ENCODE data around the gene PSMA8.
"Not testable (repeated sequence)": the region's sequence is repeated elsewhere in the genome, so short reads cannot be mapped to it uniquely, and the experiment has no call there.

The PSMA8 gene

DNA sequence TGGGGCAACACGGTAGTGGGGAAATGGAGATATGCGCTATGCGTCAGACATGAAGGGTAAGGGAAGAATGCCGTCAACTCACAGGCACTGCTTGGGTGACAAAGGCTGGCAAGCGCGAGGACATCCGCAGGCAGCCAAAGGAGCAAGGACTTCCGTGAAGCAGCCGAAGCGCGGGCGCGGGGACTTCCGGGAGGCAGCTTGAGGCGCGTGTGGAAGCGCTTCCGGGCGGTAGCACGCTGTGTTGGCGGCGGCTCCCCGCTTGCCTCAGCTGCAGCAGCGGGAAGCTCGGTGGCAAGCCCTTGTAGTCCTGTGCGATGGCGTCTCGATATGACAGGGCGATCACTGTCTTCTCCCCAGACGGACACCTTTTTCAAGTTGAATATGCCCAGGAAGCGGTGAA, at the start of gene PSMA8:
TSS of gene PSMA8 (plus strand) at position 218 of the 400 bp plus-strand sequence. CDS start at position 315, 97 bp downstream.
- peak; percentile 75 to 77 for ATAC-seq

DNA sequence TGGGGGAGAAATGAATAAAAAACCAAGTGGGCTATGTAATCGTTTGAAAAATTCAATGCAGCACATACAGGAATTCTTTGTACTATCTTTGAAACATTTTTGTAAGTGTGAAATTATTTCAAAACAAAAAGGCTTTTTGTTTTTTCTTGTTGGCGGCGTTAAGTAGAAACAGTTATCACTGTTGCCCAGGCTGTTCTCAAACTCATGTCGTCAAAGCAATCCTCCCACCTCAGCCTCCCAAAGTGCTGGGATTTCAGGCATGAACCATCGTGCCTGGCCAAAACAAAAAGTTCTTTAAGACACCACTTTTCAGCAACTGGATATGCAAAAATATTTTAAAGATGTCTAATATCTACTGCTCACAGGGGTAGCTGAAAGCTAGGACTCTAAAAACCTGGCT, 48.6 kb upstream of the PSMA8 start:
- ATAC-seq: no peak

DNA sequence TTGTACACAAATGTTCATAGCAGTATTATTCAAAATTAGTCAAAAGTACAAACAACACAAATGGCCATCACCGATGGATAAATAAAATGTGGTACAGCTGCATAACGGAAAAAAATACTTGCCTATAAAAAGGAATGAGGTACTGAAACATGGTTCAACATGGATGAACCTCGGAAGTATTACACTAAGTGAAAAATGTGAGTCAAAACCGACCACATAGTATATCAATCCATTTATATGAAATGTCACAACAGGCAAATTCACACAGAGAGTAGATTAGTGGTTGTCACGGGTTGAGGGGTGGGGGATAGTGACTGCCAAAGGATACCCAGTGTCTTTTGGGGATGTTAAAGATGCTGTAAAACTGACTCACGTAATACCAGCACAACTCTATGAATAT, 46.7 kb upstream of the PSMA8 start:
- ATAC-seq: no peak

DNA sequence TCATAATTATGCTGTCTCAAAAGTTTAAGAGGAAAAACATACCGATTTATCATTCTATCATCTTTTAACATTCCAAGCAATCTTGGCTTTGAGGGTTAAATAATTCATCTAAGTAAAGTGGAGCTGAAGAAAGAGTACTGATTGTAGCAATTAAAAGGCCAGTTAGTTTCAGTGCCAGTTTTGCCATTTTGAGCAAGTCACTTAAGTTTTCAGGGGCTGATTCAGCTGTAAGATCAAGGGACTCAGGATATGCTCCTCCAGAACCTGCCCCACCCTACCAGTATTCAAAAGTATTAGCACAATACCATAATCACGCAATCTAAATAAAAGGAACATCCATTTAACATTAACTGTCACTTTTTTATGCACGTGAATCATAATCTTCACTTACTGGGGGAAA, 45.2 kb upstream of the PSMA8 start:
- ATAC-seq: no peak

DNA sequence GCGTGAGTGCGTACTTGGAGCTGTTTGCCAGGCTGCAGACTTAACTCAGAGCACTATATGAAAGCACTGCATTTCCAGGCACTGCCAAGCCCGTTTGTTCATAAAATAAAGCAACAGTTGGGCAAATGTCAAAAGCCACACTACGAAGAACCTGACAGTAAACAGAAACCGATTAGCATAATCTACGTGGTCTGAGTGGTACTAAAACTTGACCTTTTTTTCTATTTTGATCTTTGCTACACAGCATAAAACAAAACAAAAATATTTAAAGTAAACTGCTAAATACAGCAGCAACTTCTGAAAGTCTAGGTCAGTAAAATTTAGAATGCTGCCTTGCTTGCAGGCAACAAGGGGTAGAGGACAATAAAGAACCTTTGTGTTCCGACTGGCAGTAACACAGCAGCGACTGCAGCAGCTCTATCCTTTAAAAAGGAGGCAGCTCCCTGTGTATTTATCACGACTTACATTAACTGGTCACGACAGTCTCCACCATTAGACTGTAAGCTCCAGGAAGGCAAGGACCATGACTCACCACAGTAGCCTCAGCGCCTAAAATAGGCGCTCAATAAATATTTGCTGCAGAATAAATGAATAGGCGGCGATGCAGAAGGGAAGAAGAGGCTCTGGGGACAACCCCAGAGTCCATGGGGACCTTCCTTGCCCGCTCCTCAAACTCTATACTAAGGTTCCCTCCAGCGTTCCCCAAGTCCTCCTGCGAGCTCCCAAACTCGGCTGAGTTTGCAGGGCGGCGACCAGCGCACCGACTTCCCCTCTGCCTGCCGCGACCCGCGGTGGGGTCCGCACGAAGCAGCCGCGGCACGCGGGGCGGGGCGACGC, 44.2 kb upstream of the PSMA8 start:
- ATAC-seq: no peak

DNA sequence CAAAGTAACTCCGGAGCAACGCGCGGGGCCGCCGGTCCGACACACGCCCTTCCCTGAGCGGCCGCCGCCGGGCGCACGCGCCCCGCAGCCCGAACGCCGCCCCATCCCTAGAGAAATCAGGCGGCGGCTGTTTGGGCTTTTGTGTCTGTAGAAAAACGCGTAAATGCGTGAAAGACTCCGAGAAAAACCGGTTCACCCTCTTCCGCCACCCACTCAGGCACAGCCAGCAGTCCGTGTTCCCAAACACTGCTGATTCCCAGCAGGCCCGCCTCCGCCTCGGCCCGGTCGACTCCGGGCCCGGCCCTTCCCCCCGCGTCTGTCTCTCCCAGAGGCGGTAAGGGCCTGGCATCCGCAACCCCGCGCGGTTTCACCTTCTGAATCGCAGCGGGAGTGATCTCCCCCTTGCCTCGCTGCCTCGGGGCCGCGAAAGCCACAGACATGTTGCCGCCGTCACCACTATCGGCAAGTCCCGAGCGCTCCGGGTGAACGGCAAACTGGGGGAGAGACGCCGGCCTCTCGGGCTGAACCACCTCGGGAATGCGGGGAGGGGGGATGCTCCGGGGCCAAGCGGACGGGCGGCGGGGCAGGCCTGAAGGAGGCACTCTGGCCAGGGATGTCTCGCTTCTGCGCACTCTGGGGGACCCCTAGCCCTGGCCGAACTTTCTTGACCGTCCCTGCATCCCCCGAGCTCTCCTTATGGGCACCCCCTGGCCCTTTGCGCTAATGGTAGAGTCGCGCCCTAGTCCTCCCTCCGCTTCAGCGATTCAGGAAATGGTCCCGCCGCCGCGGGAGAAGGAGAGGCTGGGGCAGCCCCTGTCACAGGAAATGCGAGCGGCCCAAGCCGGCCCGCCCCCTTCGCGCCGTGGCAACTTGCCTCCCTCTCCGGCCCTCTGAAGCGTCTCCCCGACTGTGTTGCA, 43.3 kb upstream of the PSMA8 start, which contains the start of gene SS18:
TSS of gene SS18 (minus strand) at position 484 of the 917 bp plus-strand sequence. CDS start at position 440, 44 bp downstream.
- ATAC-seq: peak; percentile 83 to 84

DNA sequence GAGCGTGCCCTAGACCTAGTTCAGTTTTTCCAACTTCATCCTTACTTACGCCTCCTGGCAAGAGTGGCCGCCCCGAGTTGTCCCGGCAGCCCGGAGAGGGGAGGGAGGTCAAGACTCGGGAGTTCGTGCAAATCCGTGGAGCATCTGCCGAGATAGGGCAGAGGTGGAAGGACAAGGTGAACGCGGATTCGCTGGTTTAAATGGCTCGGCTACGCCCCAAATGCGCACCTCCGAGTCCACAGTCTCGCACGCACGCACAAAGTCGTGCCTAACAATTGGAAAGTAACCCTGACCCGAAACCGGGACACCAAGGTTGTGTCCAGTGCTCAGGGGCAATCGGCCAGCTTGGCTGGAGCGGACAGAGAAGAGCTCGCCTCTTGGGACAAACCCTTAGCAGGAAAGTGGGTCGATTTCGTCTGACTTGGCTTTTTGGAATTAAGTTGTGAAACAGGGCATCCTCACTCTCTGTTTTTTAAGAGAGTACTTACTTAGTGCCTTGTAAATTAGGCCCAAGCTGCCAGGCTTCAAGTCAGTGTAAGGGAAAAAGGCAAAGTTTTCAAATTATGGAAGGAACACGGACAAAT, 42.5 kb upstream of the PSMA8 start:
- ATAC-seq: peak; percentile 39 to 42

DNA sequence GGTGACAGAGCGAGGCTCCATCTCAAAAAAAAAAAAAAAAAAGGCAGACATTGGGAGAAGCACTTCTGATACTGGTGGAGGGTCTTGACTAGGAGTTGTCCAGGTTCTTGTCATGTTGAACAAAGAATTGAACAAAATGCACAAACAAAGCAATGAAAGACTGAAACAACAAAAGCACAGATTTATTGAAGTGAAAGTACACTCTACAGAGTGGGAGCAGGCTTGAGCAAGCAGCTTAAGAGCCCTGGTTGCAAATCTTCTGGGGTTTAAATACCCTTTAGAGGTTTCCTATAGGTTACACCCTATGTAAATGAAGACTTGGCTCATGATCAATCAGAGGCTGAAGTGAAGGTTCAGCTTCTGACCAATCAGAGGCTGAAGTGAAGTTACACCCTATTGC, 36.8 kb upstream of the PSMA8 start:
- no peak for ATAC-seq

DNA sequence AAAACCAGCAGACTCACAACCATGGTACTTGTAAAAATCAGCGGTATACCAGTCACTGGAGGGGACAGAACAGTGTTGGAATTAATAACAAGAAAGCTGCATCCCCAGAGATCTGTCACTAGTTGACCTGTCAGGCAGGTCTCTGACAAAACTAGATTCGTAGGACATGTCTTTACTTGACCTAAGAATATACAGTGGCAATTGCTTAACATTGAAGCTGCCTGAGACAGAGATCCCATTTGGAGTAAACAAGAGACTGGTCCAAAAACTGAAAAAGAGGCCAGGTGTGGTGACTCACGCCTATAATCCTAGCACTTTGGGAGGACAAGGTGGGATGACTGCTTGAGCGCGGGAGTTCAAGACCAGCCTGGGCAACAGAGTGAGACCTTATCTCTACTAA, 36.1 kb upstream of the PSMA8 start:
- ATAC-seq: no peak

DNA sequence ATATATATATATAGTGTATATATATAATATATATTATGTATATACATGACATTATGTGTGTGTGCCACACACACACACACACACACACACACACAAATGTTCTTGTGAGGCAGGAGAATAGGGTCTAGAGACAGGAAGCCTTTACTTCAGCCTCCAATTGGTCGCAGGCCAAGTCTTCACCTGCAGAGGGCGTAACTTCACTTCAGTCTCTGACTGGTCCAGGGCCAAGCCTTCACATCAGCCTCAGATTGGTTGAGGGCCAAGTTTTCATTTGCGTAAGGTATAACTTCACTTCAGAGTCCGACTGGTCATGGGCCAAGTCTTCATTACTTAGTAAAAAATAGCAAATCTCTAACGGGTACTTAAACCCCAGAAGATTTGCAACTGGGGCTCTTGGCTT, 30.1 kb upstream of the PSMA8 start:
- ATAC-seq: no peak

DNA sequence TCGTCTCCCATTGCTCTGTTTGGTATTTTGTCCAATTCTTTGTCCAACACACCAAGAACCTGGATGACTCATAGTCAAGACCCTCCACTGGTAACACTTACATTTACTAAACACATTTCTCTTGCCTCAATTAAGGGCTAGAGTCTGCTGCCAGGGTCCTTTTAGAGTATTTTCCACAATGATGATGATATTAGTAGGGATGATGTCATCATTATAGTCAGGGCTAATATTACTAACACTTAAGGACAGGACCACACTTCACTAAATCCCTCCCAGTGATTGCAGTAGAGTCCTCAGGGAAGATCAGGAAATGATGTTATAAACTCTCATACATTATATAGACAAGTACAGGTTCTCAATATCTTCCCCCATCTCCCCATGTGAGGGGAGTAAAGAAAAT, 29.6 kb upstream of the PSMA8 start:
- ATAC-seq: no peak

DNA sequence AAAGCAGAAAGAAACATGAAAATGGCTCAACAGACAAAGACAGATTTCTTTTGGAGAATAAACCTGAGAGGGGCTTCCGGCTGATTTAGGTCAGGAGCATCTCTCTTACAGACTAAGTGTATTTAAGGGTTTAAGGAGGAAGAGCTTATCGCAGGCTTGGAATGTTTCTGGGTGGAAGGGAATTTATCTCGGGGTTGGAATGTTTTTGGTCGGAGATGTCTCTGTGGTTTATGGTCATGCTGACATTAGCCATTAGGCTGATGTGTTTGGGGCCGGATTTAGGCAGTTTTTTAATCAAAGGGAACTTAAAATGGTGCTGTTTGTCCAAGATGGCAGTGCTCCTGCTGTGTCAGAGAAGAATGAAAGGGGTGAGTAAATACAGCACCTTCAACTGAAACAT, 14.4 kb upstream of the PSMA8 start:
- ATAC-seq: no peak

DNA sequence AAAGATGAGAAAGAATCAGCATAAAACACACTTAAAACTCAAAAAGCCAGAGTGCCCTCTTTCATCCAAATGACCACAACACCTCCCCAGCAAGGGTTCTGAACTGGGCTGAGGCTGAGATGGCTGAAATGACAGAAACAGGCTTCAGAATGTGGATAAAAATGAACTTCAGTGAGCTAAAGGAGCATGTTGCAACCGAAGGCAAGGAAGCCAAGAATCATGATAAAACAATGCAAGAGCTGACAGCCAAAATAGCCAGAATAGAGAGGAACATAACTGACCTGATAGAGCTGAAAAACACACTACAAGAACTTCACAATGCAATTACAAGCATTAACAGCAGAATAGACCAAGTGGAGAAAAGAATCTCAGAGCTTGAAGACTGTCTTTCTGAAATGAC, 12.2 kb upstream of the PSMA8 start:
- ATAC-seq: no peak

DNA sequence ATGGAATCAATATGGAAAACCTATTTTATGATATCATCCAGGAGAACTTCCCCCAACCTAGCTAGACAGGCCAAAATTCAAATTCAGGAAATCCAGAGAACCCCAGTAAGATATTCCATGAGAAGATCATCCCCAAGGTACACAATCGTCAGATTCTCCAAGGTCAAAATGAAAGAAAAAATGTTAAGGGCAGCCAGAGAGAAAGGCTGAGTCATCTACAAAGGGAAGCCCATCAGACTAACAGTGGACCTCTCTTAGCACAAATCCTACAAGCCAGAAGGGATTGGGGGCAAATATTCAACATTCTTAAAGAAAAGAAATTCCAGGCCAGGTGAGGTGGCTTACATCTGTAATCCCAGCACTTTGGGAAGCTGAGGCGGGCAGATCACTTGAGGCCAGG, 11.7 kb upstream of the PSMA8 start:
- ATAC-seq: not testable (repeated sequence)

DNA sequence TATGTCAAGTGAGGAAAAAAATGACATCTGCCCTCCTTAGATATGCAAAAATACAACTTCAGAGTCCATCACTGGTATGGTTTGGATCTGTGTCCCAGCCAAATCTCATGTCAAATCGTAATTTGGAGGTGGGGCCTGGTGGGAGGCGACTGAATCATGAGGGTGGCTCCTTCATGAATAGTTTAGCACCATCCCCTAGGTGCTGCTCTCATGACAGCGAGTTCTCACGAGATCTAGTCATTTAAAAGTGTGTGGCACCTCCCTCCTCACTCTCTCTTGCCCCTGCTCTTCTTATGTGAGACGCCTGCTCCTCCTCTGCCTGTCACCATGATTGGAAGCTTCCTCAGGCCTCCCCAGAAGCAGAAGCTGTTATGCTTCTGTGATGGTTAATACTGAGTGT, 5.9 kb upstream of the PSMA8 start:
- no peak for ATAC-seq

DNA sequence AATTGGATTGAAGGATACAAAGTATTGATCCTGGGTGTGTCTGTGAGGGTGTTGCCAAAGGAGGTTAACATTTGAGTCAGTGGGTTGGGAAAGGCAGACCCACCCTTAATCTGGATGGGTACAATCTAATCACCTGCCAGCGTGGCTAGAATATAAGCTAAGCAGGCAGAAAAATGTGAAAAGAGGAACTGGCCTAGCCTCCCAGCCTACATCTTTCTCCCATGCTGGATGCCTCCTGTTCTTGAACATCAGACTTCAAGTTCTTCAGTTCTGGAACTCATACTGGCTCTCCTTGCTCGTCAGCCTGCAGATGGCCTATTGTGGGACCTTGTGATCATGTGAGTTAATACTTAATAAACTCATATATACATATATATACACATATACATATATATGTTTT, 5.5 kb upstream of the PSMA8 start:
- not testable (repeated sequence) for ATAC-seq

DNA sequence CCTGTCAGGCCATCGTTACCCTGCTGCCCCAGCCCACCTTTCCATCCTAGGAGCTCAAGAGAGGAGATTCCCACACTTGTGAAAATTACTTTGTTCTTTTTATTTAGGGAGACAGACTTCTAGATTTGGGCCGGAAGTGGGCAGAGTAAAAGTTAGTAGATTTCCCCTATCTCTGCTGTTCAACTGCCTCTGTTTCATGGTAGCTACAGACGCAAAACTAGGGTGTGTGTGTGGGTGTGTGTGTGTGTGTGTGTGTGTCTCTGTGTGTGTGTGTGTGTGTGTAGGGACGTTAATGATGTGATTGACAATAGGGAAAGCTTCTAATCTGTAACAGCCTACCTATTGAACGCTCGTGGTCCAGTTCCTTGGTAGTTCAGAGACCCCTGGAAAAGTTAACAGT, 438 bp downstream of the PSMA8 start:
- no peak for ATAC-seq

DNA sequence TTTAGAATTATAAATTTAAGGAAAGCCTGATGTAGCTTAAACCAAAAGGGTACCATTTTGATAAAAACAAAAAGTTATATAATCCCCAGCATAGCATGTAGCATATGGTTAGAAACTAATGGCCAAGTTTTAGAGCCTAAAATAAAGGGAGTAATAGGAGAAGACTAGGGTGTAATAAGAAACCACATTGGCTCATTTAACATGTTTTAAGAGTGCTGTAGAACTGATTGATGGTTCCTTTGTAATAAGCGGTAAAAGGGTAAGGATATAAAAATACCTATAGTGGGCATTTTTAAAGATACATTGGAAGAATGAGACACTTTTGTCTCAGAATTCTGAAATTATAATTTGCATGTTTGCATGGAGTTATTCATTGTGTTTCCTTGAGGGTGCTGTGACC, 1.9 kb downstream of the PSMA8 start:
- no peak for ATAC-seq

DNA sequence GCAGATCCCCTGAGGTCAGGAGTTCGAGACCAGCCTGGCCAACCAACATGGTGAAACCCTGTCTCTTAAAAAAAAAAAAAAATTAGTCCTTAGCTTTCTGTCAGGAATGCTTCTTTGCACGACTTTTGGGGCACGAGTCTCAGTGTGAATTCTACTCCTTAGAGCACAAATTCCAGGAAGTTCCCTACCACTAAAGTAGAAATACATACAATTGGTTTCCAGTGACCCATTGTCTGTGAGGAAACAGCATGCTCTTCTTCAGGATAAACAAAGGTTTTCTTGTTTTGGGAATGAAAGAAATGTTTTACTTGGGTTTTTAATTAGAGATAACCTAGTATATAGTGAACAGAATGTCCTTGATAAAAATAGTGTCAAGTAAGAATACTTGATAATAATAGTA, 23.7 kb downstream of the PSMA8 start:
- no peak for ATAC-seq

DNA sequence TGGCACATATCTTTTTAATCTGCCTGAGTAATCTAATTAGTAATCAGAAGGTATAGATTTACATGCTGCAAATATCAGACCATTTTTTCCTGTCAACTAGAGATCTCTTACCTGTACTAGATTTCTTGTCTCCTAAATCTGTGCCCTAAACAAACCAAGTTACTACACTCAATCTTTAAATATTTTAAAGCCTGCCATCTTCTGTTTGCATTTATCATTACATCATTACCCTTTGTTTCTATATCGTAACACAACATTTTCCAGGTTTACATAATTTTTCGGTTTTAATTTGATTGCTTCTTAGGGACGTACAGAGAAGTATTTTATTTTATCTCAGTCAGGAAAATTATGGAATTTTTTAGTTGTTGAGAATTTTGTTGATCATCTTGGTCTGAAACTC, 25.7 kb downstream of the PSMA8 start:
- ATAC-seq: no peak

DNA sequence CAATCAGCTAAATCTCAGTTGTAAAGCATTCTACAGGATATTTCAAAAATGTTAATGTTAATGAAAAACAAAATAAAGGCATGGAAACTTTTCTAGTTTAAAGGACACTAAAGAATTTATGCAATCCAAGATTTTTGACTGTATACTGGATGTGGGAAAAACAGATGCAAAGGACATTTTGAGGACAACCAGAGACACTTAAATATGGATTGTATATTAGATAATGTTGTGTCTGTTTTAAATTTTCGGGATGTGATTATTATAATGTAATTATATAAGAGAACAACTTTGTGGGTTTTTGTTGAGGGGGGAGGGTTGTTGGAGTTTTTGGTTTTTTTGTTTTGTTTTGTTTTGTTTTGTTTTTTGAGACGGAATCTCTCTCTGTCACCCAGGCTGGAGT, 30.9 kb downstream of the PSMA8 start:
- no peak for ATAC-seq

DNA sequence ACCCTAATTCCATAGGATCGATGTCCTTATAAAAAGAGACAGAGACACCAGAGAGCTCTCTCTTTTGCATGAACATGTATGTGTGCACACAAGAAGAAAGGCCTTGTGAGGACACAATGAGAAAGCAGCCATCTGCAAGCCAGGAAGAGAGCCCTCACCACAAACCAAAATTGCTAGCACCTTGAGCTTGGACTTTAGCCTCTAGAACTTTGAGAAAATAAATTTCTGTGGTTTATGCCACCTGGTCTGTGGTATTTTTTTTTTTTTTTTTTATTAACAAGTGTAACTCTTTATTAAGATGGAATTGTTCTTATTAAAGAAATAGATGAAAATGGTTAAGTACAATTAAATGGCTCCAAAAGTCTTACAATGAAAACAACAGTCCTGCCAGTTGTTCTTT, 33.9 kb downstream of the PSMA8 start:
- ATAC-seq: not testable (repeated sequence)

DNA sequence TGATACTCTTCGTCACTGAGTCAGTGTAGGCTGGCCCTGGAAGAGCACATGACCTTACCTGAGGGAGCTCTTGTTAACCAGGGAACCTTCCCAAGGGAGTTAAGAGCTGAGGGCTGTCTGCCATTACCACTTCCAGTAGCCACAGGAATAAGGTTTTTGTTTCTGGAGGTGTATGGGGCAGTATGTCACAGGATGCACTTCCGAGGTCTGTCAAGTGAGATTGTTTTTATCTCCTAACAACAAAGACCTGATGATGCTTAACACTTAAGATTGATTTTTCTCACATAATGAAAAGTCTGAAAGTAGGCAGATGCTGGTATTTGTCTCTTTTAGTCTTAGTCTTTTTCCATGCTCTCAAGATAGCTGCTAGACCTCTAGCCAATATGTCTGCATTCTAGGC, 41.8 kb downstream of the PSMA8 start:
- no peak for ATAC-seq
